Head of caudate nucleus (tissue), 42 donors: ENCODE measurements around the gene OR51L1.

Experiments used
- DNase-seq, 42 donors: peaks; one replicate each; pipeline versions ENCODE4 v3.0.0 to v3.0.0-alpha.2; 2020 to 2021; ENCODE audit warnings: mixed read lengths in 7 of 42
- intact Hi-C: fragments of 100-400 bp; cut with DNase I; formaldehyde crosslinking; loops from one replicate; pipeline ENCODE4 v1.15.0; 2022

The OR51L1 gene

GRCh38 chr11:5043380-5043779, 48.7 kb downstream of the OR51L1 start:
- DNase-seq = no peak
- intact Hi-C loops = no loop called here

GRCh38 chr11:5046226-5046625, 51.6 kb downstream of the OR51L1 start, which contains the start of gene OR52J3:
OR52J3 (plus strand) TSS chr11:5046526; CDS start chr11:5046526, 0 bp downstream.
- intact Hi-C loops = no loop called here
- DNase-seq = no peak

GRCh38 chr11:5046754-5047330, 52.2 kb downstream of the OR51L1 start:
- no peak for DNase-seq
- intact Hi-C loops = no loop called here
